Activated CD8-positive, alpha-beta memory T cell treated with anti-CD3 and anti-CD28 coated beads, Interleukin-2, amount 50 U/mL, for 24 hours (primary cell): ENCODE data around the gene GJC3.
"Not testable (repeated sequence)": the region's sequence is repeated elsewhere in the genome, so short reads cannot be mapped to it uniquely, and the experiment has no call there.

Source experiments
- DNase-seq: peaks from one replicate; pipeline ENCODE4 v3.0.0-alpha.2; 2020; ENCODE audit errors: extremely low read depth

Gene GJC3, protein sequence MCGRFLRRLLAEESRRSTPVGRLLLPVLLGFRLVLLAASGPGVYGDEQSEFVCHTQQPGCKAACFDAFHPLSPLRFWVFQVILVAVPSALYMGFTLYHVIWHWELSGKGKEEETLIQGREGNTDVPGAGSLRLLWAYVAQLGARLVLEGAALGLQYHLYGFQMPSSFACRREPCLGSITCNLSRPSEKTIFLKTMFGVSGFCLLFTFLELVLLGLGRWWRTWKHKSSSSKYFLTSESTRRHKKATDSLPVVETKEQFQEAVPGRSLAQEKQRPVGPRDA

DNA sequence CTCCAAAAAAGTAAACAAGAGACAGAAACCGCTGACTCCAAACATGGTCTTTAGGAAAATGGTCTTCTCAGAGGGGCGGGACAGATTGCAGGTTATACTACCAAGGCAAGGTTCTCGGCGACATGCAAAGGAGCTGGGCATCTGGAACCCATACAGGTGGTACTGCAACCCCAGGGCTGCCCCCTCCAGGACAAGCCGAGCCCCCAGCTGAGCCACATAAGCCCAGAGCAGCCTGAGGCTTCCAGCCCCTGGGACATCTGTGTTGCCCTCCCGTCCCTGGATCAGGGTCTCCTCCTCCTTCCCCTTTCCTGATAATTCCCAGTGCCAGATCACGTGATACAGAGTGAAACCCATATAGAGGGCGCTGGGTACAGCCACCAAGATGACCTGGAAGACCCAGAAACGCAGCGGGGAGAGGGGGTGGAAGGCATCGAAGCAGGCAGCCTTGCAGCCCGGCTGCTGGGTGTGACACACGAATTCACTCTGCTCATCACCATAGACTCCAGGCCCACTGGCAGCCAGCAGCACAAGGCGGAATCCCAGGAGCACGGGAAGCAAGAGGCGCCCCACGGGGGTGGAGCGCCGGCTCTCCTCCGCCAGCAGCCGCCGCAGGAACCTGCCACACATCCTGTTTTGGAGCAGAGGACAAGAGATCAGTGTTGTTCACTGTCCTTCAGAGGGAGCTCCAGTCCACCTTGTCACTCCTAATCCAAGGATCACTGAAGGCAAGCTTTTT lies at the start of gene GJC3:
TSS of gene GJC3 (minus strand) at position 627 of the 736 bp plus-strand sequence. CDS start at position 627, 0 bp downstream.
- no peak for DNase-seq

DNA sequence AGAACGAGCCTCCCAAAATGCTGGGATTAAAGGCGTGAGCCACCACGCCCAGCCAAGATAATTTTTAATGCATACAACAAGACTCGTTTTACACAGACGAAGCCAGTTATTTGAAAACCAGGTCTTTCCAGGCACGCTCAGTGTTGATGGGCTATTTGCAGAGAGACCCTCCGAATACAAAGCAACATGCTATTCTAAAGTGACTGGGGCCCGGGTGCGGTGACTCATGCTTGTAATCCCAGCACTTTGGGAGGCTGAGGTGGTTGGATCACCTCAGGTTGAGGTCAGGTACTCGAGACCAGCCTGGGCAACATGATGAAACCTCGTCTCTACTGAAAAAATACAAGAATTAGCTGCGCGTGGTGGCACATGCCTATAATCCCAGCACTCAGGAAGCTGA lies 47.2 kb upstream of the GJC3 start:
- no peak for DNase-seq

- DNase-seq, result no peak
Observed at GRCh38 chr7:99975782-99976521, 46.5 kb upstream of the GJC3 start, which contains the start of gene AZGP1. TSS of gene AZGP1 (minus strand) at chr7:99976031. CDS start at chr7:99976020, 11 bp downstream.

GRCh38 chr7:99974681-99975080 lies 45.3 kb upstream of the GJC3 start:
- DNase-seq, result no peak

- DNase-seq, result not testable (repeated sequence)
Observed at GRCh38 chr7:99973817-99974216, 44.4 kb upstream of the GJC3 start.

DNA sequence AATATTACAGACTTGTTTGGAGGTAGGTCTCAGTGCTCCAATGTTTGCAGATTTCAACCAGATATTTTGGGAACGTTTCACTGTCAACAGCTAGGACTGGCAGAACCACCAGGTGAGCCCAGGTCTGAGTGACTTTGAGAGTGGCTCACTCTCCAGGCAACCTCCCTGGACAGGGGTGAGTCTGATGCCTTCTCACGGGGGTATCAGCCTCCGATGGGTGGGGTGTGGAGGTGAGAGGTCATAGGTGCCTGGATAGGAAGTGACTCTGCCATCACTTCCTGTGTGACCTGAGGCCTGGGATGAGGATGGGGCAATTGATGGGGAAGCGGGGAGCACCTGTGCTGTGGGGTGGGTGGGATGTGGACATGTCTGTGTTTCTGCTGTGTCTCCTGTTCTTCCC lies 41.8 kb upstream of the GJC3 start:
- DNase-seq, result no peak

DNA sequence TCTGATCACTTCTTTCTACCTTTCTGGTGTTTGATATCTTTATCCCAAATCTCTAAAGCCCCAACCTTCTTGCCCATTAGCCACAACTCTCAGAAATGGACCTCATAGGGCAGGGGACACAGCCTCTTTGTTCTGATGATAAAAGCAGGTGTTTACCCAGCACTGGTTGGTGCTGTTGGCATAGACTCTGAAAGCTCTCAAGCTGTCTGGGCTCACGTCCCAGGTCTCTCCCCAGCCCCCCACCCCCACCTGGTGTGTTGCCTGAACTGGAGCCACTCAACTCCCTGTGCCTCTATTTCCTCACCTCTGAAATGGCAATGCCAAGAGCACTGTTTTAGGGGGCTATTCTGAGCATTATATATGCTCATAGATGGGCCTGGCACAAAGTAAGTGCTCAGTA lies 40.4 kb upstream of the GJC3 start:
- not testable (repeated sequence) for DNase-seq

GRCh38 chr7:99969298-99969697 lies 39.9 kb upstream of the GJC3 start:
- no peak for DNase-seq

- DNase-seq, result no peak
Observed at GRCh38 chr7:99958564-99959227, 29.3 kb upstream of the GJC3 start.

GRCh38 chr7:99955247-99955646 lies 25.8 kb upstream of the GJC3 start:
- no peak for DNase-seq

DNA sequence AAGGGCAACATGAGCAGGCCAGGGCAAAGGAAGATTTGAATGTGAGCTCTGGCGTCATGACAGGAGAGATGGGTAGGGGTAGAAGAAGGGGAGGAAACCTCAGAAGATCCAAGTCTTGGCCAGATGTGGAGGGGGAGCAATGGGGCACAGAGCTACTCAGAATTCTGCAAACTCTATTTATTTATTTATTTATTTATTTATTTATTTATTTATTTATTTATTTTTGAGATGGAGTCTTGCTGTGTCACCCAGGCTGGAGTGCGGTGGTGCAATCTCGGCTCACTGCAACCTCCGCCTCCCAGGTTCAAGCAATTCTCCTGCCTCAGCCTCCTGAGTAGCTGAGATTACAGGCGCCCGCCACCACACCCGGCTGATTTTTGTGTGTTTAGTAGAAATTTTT lies 25.2 kb upstream of the GJC3 start:
- DNase-seq, result not testable (repeated sequence)

DNA sequence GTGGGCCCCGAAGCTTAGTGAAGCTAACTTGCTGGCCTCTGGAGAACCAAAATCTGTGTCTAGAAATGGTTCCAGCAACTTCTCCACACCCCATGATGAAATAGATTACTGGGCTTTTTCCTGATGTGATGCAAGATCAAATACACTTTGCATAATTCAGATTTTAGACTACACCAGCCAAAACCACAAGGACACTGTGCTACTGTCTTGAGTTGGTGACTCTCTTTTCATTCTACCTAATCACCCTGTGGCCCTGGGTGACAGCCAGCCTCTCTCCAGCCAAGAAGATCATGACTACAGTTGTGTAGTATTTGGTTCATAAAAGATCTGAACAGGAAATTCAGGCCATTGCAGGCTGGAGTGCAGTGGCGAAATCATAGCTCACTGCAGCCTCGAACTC lies 24.2 kb upstream of the GJC3 start:
- no peak for DNase-seq

- not testable (repeated sequence) for DNase-seq
Observed at GRCh38 chr7:99952649-99953048, 23.2 kb upstream of the GJC3 start.

- DNase-seq, result not testable (repeated sequence)
Observed at GRCh38 chr7:99950819-99951218, 21.4 kb upstream of the GJC3 start.

DNA sequence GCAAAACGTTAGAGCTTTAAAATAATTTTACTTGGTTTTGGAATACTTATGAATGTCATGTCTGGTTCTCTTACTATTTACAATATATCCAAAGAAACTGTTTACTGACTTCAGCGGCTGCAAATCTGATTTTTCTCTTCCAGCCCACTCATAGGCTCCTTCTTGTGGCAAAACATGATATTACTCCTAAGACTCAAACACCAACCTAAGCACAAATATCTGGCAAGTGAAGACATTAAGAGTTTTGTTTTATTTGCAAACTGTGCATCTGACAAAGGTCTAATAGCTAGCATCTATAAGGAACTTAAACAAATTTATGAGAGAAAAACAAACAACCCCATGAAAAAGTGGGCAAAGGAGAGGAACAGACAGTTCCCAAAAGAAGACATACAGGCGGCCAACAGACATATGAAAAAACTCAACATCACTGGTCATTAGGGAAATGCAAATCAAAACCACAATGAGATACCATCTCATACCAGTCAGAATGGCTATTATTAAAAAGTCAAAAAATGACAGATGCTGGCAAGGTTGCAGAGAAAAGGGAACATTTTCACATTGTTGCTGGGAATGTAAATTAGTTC lies 20.3 kb upstream of the GJC3 start:
- no peak for DNase-seq

- no peak for DNase-seq
Observed at GRCh38 chr7:99947608-99948007, 18.2 kb upstream of the GJC3 start.

- DNase-seq, result no peak
Observed at GRCh38 chr7:99944497-99945070, 15.2 kb upstream of the GJC3 start.

DNA sequence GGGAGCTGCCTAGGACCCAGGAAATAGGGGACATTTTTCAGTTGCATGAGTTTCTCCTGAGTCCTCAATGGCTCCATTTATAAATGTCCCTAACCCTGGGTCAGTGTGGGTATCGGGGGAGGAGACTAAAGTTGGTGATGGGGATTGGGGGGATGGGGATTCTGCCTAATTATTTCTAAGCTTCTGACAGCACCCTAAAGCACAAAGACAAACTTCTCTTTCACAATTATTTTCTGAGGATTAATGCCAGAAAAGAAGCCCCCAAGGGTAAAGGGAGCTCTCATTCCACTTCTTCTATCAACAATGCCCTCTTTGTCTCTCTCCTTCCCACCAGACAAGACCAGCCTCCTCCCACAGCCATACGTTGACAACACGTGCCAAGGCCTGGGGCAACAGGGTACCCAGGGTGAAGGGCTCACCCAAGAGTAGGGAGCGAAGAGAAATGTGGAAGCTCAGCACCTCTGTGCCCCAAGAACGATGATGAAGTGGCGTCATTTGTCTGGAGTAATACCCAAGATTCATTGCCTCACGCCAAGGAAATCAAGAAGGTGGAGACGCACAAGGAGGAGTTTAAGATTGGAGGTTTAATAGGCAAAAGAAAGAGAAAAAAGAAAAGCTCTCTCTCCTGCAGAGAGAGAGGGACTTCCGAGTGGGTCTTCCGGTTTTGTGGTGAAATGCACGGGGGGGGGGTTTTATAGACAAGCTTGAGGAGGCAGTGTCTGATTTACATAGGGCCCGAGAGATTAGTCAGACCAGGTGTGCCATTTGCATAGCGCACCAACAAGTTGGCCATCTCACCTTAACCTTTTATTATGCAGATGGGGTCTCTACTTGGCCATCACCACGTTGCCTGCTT lies 14.4 kb upstream of the GJC3 start:
- no peak for DNase-seq

GRCh38 chr7:99938296-99938695 lies 8.9 kb upstream of the GJC3 start:
- no peak for DNase-seq

DNA sequence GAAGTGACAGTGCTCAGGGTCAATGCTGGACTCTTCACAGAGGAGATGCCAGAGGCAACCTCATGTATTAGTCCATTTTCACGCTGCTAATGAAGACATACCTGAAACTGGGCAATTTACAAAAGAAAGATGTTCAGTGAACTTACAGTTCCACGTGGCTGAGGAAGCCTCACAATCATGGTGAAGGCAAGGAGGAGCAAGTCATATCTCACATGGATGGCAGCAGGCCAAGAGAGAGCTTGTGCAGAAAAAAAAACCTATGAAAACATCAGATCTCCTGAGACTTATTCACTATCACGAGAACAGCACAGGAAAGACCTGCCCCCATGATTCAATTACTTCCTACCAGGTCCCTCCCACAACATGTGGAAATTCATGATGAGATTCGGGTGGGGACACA lies 5.6 kb upstream of the GJC3 start:
- not testable (repeated sequence) for DNase-seq
